HEK293T (cell line): ENCODE measurements around the gene ACACB.

ENCODE experiments used
- ARNT ChIP-seq: fragments of 450-650 bp; IDR thresholded peaks from 2 replicates; pipeline ENCODE4 v1.6.1; 2017; ENCODE audit warnings: mild to moderate bottlenecking
- BHLHE40 ChIP-seq: fragments of 450-650 bp; IDR thresholded peaks from 2 replicates; pipeline ENCODE4 v1.6.1; 2016; ENCODE audit warnings: mild to moderate bottlenecking, moderate library complexity, borderline replicate concordance
- ELF4 ChIP-seq: fragments of 450-650 bp; IDR thresholded peaks from 2 replicates; pipeline ENCODE4 v1.6.1; 2017; ENCODE audit warnings: antibody characterized with exemption
- FOXA1 ChIP-seq: fragments of 450-650 bp; IDR thresholded peaks from 2 replicates; pipeline ENCODE4 v1.6.1; 2016; ENCODE audit warnings: mild to moderate bottlenecking
- FOXK2 ChIP-seq: fragments of 450-650 bp; IDR thresholded peaks from 2 replicates; pipeline ENCODE4 v1.6.1; 2016; ENCODE audit warnings: mild to moderate bottlenecking
- FOXM1 ChIP-seq: fragments of 450-650 bp; IDR thresholded peaks from 2 replicates; pipeline ENCODE4 v1.6.1; 2017; ENCODE audit warnings: mild to moderate bottlenecking, borderline replicate concordance
- L3MBTL2 ChIP-seq: fragments of 450-650 bp; conservative IDR thresholded peaks from 2 replicates; pipeline ENCODE4 v1.6.1; 2016; ENCODE audit warnings: mild to moderate bottlenecking
- LEF1 ChIP-seq: fragments of 450-650 bp; IDR thresholded peaks from 2 replicates; pipeline ENCODE4 v1.6.1; 2017; ENCODE audit warnings: mild to moderate bottlenecking, borderline replicate concordance
- NFRKB ChIP-seq: fragments of 450-650 bp; IDR thresholded peaks from 2 replicates; pipeline ENCODE4 v1.6.1; 2016; ENCODE audit warnings: mild to moderate bottlenecking, moderate library complexity
- PKNOX1 ChIP-seq: fragments of 450-650 bp; IDR thresholded peaks from 2 replicates; pipeline ENCODE4 v1.6.1; 2016
- SP1 ChIP-seq: fragments of 450-650 bp; IDR thresholded peaks from 2 replicates; pipeline ENCODE4 v1.6.1; 2017
- SUZ12 ChIP-seq: fragments of 450-650 bp; IDR thresholded peaks from 2 replicates; pipeline ENCODE4 v1.6.1; 2016; ENCODE audit warnings: mild to moderate bottlenecking
- TARDBP ChIP-seq: fragments of 450-650 bp; IDR thresholded peaks from 2 replicates; pipeline ENCODE4 v1.6.1; 2016
- ZNF384 ChIP-seq: fragments of 450-650 bp; IDR thresholded peaks from 2 replicates; pipeline ENCODE4 v1.6.1; 2016

- TF ChIP-seq LEF1 (no peak), SUZ12 (no peak), ZNF384 (no peak), NFRKB (no peak), FOXM1 (no peak), ELF4 (no peak), FOXK2 (no peak), ARNT (no peak), BHLHE40 (no peak), SP1 (no peak), L3MBTL2 (no peak), TARDBP (no peak), FOXA1 (no peak), PKNOX1 (no peak)
These were observed 147.1 kb downstream of the ACACB start for GRCh38 chr12:109263439-109263838.
